HG02970 (cell line): ENCODE data around the gene KRT78.
"Not testable (repeated sequence)": the region's sequence is repeated elsewhere in the genome, so short reads cannot be mapped to it uniquely, and the experiment has no call there.

Experiments
- ATAC-seq: cut with Tn5 transposase; IDR thresholded peaks from one replicate; pipeline ENCODE4 v1.9.1; 2021; ENCODE audit warnings: mild to moderate bottlenecking, moderate library complexity, moderate number of reproducible peaks; ENCODE audit not compliant: unreplicated experiment, low FRiP score

KRT78 gene, protein sequence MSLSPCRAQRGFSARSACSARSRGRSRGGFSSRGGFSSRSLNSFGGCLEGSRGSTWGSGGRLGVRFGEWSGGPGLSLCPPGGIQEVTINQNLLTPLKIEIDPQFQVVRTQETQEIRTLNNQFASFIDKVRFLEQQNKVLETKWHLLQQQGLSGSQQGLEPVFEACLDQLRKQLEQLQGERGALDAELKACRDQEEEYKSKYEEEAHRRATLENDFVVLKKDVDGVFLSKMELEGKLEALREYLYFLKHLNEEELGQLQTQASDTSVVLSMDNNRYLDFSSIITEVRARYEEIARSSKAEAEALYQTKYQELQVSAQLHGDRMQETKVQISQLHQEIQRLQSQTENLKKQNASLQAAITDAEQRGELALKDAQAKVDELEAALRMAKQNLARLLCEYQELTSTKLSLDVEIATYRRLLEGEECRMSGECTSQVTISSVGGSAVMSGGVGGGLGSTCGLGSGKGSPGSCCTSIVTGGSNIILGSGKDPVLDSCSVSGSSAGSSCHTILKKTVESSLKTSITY

DNA sequence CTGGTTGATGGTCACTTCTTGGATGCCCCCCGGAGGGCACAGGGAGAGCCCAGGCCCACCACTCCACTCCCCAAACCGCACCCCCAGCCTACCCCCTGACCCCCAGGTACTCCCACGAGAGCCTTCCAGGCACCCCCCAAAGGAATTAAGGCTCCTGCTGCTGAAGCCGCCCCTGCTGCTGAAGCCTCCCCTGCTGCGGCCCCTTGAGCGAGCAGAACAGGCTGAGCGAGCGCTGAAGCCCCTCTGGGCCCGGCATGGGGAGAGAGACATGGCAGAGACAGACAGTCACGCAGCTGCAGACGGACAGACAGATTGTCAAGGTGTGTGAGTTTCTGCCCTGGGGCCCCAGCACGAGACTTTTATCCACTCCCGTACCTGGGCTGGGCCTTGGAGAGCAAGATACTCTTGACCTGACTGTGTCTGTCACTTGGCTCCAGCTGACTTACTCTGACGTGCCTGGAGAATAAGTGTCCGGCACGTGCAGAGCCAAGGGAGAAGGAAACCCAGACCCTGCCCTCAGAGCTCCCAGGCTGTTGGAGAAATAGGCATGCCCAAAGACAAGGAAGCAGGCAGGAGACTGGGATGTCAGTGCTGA lies at the start of gene KRT78:
Gene KRT78 (minus strand): TSS at position 334 of the 595 bp plus-strand sequence. CDS start 64 bp downstream, at position 270.
- no peak for ATAC-seq

DNA sequence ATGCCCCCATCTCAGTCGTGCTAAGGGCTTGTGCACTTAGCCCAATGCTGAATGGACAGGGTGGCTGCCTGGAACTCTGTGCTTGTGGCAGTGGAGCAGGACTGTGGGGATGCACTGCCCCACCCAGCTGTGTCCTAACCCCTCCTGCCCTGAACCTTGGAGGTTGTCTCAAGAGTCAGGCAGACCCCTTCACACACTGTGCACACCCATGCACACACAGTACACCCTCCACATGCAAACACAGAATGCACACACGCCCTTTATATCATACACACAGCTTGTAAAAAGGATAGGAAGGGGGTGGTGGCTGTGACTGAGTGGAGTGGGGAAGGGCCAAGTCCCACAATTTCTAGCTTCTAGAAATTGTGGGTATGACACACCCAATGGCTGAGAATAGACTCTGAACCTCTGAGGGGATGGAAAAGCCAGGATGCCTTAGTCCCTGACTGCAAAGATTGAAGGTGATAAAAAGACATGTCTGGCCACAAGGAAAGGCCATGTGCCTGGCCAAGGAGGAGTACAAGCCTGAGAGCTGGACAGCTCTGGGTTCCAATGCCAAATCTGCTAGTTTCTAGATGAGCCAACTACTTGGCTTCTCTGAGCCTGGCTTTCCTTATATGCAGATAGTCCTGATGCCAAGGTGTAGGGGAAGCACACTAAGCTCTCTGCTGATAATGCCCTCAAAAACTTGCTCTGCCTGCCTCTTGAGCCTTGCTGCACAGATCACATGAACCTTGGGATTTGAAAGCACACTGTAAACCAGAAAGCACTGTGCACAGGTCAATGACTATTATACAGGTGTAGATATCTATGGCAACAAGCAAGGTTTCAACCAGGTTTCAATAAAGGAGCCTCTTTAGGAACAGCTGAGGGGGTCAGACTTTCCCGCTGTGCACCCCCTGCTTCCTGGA lies 47.7 kb upstream of the KRT78 start:
- ATAC-seq, result no peak

DNA sequence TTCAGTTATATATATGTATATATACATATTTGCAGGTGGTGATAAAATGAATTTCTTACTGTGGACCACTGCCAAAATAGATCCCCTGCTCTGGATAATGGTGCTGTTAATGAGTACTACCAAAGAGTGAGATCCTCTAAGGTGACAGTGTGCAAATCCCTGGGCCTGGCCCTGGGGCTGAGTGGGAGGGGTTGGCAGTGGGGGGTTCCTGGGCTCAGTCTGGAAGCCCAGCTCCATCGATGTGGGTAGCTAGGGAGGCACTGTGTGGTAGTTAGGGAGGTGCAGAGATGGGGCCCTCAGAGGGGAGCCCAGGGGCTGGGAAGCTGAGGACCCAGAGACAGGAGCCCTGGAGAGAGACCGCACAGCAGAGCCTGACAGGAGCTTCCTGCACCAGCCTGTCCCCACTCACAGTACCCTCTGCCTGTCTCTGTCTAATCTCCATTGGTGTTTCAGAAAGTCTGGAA lies 47.0 kb upstream of the KRT78 start:
- no peak for ATAC-seq

DNA sequence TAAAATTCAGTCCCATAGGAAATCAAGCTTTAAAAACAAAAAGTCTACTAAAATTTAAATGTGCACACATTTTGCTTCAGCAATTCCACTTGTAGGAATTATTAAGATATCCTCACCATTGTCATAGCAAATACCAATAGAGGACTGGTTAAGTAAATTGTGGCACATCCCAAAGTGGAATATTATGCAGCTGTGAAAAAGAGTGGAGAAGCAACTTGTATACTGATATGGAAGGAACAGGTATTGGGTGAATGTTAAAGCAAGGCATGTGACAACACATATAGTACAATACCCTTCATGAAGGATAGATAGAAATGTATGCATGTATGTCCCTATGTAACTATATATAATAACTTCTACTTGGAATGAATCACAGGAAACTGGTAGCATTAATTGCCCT lies 44.2 kb upstream of the KRT78 start:
- ATAC-seq, result no peak

DNA sequence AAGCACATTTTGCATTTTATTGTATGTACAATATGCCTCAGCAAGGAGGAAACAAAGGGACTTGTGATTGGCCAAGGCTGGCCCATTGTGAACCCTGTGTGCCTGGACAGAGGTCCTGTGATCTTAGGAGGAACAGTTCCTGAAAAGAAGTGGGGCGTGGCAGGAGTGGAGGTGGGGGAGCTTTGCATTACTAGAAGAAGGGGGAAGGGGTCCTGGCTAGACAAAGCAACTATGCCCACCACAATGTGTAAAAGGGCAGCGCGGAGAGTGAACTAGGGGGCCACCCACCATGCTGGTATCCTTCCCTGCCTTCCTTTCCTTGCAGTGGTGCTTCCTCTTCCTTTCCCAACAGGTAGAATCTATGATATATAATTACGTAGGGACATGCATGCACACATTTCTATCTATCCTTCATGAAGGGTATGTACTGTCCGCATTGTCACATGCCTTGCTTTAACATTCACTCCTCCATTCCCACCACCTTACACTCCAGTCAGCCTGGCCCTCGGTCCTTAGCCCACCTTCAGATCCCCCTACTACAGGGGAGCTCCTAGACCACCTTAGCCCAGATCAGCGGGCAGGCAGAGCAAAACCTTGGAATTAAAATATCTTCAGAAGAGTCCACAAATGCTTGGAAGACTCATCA lies 43.5 kb upstream of the KRT78 start:
- ATAC-seq, result no peak

DNA sequence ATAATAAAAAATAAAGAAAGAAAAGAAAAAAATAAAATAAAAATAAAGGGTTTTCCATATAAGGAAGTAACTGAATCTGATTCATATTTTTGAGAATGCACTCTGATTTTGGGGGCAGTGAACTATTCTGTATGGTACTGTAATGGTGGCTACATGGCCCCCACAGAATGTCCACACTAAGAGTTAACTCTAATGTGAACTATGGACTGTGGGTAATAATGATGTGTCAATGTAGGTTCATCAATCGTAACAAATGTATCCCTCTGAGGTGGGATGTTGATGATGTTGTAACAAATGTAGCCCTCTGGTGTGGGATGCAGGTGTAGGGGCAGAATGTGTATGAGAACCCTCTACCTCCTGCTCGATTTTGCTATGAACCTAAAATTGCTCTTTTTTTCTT lies 42.2 kb upstream of the KRT78 start:
- ATAC-seq, result no peak

DNA sequence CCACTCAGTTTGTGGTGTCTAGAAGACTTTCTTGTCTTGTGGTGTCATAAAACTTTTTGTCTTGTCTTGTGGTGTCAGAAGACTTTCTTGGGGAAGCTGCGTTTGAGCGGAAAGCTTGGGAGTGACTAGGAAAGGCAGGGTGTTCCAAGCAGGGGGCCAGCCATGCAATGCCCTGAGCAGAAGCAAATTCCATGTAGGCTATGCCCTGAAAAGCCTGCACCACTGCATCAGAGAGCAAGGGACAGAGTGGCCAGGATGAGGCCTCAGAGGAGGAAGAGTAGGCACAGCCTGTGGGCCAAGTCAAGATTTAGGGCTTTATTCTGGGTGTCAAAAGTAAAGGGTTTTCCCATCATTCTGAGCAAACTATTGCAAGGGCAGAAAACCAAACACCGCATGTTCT lies 41.6 kb upstream of the KRT78 start:
- ATAC-seq, result no peak

DNA sequence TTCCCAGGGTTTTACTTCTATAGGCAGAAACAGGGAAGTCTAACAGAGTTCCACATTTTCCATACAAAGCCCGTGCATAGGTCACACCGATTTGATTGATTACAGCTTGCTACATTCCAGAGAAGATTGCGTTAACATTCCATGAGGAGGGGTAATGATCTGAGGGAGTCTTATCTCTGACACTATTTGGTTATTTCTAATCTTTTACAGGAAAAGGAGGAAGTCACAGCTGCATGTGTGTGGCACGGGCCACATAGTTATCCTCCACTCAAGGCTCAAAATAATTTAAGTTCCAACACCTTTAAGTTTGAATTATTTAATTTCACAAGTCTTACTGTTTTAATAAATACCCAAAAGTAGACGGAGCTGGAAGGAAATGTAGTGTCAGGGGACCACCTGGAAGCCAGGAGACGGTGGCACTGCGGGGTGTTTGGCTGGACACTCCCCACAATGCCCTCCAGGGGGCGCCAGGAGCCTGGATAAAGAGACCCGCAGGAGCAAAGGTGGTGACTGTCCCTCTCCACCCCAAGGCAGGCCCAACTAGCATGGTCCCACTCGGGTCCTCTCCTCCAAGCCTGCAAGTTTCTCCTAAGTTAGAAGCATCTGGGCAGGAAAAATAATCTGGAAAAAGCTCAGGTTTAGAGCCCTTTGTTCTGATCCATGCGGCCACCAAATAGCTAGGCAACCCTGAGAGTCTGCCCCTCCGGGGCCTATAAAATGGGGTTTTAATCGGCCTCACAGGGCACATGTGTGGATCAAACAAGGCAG lies 35.9 kb upstream of the KRT78 start:
- no peak for ATAC-seq

DNA sequence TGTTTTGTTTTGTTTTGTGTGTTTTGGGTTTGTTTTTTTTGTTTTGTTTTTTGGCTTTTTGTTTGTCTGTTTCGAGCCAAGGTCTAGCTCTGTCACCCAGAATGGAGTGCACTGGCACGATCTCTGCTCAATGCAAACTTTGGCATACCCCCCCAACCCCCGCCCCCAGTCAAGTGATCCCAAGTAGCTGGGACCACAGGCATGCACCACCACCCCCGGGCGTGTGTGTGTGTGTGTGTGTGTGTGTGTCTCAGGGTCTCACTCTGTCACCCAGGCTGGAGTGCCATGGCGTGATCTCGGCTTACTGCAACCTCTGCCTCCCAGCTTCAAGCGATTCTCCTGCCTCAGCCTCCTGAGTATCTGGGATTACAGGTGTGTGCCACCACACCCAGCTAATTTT lies 31.7 kb upstream of the KRT78 start:
- ATAC-seq, result not testable (repeated sequence)

DNA sequence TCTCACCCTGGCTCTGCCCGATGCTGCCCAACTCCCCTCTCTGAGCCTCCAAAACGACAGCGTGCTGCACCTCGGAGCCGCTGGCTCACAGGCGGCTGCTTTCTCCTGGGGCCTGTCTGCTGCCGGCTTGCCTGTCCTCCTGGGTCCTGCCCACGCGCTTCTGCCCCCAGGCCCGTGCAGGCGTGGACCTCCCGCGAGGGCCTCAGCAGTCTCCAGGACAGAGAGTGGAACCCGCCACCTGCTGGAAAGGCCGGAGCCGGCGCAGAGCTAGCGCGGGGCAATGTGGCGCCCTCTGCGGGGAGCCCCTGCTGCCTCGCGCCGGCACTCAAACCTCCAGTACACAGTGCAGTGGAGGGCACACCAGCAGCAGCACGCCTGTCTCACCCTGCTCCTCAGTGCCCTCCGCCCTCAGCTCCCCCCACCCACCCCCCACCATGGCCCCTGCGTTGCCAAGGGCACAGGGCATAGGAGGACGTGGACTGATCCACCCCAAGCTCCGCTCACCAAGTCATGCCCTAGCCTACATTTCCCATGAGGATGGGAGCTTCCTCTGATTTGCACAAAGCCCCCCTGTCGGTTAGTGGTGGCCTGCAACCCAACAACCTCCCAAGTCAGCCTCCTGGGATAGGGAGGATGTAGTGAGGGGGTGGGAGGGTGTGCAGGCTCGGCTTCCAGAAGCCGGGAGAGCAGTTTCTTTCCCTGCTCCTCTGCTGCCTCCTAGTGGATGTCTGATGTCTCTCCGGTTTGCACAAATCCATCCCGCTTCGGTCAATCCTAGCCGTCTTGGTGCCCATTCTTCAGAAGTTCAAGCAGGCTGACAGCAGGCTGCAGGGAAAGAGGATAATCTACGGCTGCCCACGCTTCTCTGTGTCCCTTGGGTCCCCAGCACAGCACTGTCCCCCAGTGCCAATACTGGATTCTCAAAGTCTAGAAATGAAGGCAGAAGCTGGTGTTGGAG lies 30.9 kb upstream of the KRT78 start:
- no peak for ATAC-seq

DNA sequence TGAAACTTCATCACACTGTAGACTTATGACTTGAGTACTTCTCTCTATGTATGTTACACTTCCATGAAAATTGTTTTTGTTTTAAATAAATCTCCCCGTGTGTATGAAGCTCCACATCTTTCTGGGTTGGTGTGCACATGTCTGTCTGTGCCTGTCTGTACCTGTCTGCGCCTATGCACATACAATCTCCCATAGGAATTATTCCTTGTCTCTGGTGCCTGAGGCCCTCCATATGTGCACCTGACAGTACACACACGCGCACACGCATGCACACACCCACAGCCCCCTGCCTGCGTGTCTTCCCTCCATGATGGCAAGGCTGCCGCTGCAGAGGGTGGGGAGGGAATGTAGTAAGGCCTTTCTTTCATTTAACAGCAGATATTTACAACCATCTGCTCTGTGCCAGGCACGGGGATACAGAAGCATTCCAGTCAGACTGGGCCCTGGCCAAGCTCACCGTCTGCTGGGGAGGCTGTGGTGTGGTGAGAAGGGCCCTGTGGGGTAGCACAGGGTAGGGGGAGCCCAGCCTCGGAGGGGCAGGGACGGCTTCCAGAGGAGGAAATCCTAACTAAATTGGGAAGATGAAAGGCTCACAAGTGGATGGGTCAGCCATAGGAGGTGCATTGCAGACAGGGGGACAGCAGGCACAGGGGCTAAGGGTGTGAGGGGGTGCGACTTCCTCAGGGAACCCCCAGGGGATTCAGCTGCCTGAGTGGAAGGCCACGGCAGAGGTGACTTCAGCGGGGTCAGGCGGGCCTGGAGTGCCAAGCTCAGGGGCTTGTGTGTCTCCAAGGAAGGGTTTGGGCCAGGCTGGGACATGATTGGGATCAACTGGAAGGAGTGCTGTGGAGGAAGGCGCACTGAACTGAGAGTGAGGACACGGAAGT lies 30.0 kb upstream of the KRT78 start:
- no peak for ATAC-seq

DNA sequence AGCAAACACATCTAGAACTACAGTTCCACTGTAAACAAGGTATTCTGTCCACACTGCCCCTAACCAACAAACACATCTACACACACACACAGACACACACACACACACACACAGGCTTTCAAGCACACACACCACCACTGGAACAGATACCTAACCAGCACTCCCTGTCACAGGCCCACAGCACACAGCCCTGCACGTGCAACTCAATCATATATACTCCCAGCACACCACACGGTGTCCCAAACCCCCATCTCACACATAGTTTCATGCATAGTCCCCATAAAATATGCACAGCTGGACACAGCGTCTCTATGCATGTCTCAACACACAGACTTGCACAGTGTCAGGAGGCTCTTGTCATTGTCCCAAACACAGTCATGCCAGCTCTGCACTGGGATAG lies 28.4 kb upstream of the KRT78 start:
- ATAC-seq, result no peak

DNA sequence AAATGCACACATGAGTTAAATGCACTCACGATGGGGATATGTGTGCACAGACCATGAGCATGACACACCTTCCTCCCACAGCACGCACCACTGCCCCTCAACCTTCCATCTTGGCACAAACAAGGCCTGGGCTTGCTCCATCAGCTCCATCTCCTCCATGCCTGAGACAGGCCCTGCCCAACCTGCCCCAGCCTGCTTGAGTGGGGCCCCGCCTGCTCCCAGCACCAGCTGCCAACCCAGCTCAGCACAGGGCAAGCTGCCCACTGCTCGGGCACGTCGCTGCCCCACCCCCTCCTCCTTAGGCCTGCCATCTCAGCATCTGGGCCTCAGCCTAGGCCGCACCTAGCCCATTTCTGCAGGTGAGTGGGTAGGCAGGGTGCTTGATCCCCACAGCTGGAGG lies 27.6 kb upstream of the KRT78 start:
- ATAC-seq, result no peak

DNA sequence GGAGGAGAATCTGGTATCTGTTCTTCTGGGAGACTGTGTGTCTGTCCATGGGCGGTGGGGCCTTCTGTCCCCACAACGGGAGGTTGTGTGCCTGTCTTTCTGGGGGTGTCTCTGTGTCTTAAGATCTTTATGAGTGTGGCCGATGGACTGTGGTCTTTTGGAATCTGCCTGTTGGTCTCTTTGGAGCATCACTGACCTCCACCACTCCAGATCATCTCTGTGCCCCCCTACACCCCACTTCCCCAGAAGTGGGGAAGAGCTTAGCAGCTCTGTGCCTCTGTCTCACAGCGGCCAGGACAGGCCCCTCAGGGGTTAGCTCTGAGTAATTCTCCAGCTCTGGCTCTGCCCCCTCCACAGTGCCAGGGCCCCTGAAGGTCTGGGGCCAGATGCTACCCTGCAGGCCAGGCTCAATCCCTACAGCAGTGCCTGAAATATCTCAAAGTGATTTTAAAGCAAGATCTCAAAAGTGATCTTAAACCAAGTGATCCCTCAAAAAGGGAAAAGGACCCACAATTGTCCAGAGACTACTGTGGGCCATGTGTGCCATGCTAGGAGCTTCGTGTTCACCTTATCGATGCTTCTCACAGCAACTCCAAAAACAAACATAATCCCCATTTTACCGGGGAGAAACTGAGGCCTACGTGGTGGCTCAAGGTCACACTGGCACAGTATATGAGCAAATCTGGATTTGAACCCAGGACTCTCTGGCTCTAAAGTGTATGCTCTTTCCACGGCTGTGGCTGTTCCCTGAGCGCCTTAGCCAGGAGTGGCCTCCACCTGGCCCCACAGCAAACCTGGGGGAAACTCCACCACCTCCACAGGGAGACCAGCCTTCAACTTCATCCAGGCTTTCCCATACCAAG lies 26.0 kb upstream of the KRT78 start:
- no peak for ATAC-seq

DNA sequence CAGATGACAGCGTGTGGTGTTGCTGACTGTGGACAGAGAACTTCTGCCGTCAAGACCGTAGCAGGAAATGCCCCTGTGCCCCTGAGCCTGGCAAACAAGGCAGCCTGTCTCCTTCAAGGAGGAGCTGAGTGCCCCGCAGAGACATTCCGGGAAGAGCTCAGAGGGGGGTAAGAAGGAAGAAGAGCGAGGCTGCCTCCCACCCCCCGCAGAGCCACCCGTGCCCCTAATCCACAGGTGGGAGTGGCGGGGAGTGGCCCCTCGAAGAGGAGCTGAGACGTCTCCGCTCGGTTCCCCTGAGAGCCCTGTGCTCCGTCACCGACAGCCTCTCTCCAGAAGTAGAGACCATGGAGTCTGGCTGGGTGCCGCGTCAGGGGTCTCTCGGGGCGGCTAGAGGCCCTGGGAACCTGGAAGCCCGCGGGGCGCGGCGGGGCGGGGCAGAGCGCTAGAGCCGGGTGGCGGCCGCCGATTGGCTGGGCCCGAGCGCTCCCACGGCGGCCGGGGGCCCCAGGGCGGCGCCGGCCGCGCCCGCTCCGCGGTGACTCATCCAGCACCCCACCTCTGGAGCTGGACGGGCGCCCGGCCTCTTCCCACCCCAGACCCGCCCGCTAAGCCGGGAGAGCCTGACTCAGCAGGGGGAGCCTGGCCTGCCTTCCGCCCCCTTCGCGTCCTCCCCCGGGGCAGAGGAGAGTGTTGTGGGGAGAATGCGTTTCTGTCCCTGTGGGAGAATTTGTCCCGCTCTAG lies 25.2 kb upstream of the KRT78 start:
- ATAC-seq, result no peak

DNA sequence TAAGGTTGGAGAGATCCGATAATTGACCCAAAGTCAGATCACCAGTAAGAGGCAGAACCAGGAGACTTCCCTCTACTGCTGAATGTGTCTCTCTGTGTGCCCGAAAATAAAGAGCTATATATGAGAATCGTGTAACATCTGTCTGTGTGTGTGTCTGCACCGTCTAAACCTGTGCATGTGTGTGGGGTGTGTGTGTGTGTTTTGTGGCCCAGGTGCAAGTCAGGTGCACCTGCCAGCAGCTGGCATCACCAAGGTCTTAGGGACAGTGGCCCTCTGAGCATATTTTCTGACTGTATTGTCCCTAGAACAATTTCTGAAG lies 24.7 kb upstream of the KRT78 start:
- ATAC-seq, result no peak
